GM12892 (cell line): Measurements from ENCODE around the gene OSBPL10.

Experiments
- POLR2A ChIP-seq: IDR thresholded peaks from 2 replicates; pipeline ENCODE4 v1.6.1; 2011; ENCODE audit warnings: low read depth, low read length, control low read depth
- POLR2AphosphoS5 ChIP-seq: IDR thresholded peaks from 2 replicates; pipeline ENCODE4 v1.6.1; 2011; ENCODE audit warnings: low read depth, low read length, control low read depth
- TAF1 ChIP-seq: IDR thresholded peaks from 2 replicates; pipeline ENCODE4 v1.6.1; 2011; ENCODE audit warnings: low read depth, mild to moderate bottlenecking, control low read depth, low read length, borderline replicate concordance

GRCh38 chr3:31823184-31823583 is 157.9 kb downstream of the OSBPL10 start:
- TF ChIP-seq POLR2A (no peak), TAF1 (no peak), POLR2AphosphoS5 (no peak)
